ENCODE results near the gene KLHL2.
A peak's percentile ranks its signal among the peaks of the same experiment; 100 is the strongest.
"Not testable (repeated sequence)": the region's sequence is repeated elsewhere in the genome, so short reads cannot be mapped to it uniquely, and the experiment has no call there.

Gene KLHL2

DNA sequence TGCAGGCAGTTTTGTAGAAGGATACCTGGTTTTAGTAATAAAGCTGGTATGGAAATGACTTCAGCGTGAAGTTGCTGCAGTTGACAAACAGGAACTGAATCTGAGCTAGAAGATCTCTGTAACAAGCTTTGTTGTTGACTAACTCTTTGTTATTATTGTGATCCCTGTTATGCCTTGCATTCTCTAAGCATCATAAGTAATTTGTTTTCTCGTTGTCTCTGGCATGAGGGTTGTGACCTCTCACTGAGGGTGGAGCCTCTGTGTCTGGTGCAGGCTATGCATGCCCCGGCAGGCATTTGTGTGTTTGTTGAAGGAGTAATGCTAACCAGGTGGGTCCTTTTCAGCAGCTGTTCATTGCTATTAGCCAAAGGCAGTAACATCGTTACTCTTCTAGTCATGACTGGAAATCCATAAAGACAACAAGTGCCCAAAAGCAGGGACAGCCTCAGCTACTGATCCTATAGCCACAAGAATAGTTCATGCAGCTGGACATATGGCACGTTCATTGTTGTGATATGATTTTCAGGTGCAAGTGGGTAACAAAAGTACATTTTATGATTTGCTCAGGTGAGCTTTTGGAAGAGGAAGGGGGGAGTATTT is 30.8 kb downstream of the KLHL2 start:
- H3K4me1 Mint-ChIP-seq: peaks cover 23% of the 10 kb centered on the region
- H3K9me3 Mint-ChIP-seq, H3K27ac Mint-ChIP-seq, DNase-seq, ATAC-seq, H3K27me3 Mint-ChIP-seq, H3K4me3 Mint-ChIP-seq: not testable (repeated sequence)

DNA sequence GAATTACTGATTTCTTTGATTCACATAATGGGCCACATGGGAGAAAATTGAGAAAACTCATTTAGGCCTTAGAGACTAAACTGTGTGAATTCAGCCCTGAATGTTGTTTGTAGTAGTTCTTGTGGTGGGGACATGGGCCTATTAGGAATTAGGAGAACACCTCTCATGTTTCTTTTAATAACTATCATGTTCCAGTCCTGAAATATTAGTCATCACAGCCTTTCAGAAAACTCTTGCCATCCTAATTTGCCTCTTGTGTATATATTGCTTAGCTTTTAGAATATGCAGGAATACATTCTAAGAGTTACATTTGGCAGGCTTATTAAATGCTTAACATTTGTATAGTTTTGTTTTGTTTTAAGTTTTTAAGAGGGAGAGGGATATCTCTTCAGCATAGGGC is 33.4 kb downstream of the KLHL2 start:
- not testable (repeated sequence) for H3K4me3 Mint-ChIP-seq, H3K9me3 Mint-ChIP-seq, H3K27me3 Mint-ChIP-seq, H3K27ac Mint-ChIP-seq, DNase-seq, ATAC-seq
- peaks cover 20% of the 10 kb centered on the region for H3K4me1 Mint-ChIP-seq

DNA sequence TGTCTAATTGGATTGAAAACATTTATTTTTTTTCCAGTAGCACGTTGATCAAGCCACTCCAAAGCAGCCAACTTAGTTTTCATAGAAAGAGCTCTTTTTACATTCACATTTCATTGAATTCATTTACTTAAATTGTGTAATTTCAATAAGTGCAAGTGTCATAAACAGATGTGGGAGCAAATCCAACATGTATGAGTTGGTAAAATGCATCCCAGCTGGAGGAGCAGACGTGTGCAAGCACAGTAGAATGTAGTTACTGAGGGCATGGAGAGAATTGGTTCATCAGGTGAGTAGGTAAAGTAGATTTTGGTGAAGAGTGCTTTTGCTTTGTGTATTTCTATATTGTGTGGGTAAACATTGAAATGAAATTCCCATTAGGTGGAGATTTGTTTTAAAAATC is 36.8 kb downstream of the KLHL2 start:
- peaks cover 18% of the 10 kb centered on the region for H3K4me1 Mint-ChIP-seq
- ATAC-seq, H3K9me3 Mint-ChIP-seq, DNase-seq, H3K4me3 Mint-ChIP-seq, H3K27me3 Mint-ChIP-seq: not testable (repeated sequence)
- H3K27ac Mint-ChIP-seq: peak overlapping the region in 1 of 2 donors; percentile 27

DNA sequence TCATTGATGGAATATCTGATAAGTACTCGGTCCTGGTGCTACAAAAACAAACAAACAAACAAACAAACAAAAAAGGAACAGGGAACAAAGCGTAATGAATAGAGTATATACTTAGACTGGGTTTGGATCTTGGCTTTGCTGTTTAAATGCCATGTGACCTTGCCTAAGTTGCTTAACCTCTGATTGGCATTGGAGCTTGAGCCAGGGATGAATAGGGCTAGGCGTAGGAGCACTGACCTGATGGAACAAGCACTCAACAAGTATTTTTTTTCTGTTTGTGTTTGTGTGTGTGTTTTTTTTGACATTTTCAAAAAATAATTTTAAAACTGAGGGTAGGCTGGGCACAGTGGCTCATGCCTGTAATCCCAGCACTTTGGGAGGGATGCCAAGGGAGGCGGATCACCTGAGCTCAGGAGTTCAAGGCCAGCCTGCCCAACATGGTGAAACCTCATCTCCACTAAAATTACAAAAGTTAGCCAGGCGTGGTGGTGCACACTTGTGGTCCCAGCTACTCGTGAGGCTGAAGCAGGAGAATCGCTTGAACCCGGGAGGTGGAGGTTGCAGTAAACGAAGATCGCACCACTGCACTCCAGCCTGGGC is 37.3 kb downstream of the KLHL2 start:
- DNase-seq, H3K27me3 Mint-ChIP-seq, ATAC-seq, H3K9me3 Mint-ChIP-seq, H3K4me3 Mint-ChIP-seq: not testable (repeated sequence)
- H3K27ac Mint-ChIP-seq: peak overlapping the region in 1 of 2 donors; percentile 27
- peaks cover 15% of the 10 kb centered on the region for H3K4me1 Mint-ChIP-seq

DNA sequence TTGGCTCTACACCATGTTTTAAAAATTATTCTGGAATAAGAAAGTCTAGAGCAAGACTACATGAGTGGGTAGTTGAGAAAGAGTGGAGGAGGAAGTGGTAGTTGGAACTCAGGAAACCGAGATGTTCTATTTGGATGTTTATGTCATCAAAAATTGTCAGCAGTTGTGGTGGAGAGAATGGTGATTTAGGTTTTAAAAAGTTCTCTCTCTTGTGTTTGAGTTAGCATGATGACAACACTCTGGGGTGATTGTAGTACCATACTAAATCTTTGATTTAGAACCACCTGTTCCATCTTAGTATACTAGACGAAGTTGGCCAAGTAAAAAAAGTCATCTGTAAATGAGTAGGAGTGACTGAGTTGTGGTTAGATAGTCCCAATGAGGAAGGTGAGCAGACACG is 40.7 kb downstream of the KLHL2 start:
- H3K27ac Mint-ChIP-seq: no peak overlapping the region
- peaks cover 7% of the 10 kb centered on the region for H3K4me1 Mint-ChIP-seq
- no peaks in the 10 kb centered on the region for H3K27me3 Mint-ChIP-seq
- no peaks in the 10 kb centered on the region for H3K9me3 Mint-ChIP-seq
- DNase-seq: no peak
- H3K4me3 Mint-ChIP-seq: no peak overlapping the region
- peak; percentile 68 for ATAC-seq

DNA sequence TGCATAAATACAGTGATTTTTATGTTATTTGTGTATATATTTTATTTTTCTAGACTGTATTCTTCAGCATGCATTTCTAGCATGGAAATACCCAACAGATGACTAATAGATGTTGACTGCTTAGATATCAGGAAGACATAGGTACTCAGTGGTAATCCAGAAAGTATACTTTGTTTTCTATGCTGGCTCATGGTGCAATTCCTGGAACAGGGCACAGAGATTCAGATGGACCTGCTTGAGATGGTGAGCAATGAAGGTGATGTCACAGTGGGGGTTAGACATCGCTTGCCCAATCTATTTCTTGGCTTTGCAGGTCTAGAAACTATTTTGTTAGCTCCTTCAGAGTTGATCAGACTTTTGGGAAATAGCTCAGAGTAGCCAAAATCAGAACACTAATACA is 41.5 kb downstream of the KLHL2 start:
- not testable (repeated sequence) for H3K9me3 Mint-ChIP-seq, H3K27me3 Mint-ChIP-seq
- peak overlapping the region in 1 of 2 donors; percentile 82 for H3K27ac Mint-ChIP-seq
- DNase-seq: peak in 1 of 2 donors; percentile 44
- H3K4me3 Mint-ChIP-seq: peak overlapping the region; percentile 2 to 65
- H3K4me1 Mint-ChIP-seq: peaks cover 10% of the 10 kb centered on the region
- peak; percentile 90 for ATAC-seq

GRCh38 chr4:165254771-165255170 is 47.4 kb downstream of the KLHL2 start:
- not testable (repeated sequence) for ATAC-seq, H3K9me3 Mint-ChIP-seq, H3K4me3 Mint-ChIP-seq, DNase-seq, H3K27me3 Mint-ChIP-seq
- Mint-ChIP-seq H3K4me1 (peaks cover 52% of the 10 kb centered on the region), H3K27ac (peak overlapping the region in 1 of 2 donors; percentile 19)

GRCh38 chr4:165255439-165255838 is 48.1 kb downstream of the KLHL2 start:
- peak overlapping the region; percentile 63 to 71 for H3K4me3 Mint-ChIP-seq
- H3K27me3 Mint-ChIP-seq, H3K9me3 Mint-ChIP-seq: not testable (repeated sequence)
- DNase-seq (peak; percentile 59 to 83), ATAC-seq (peak; percentile 97)
- peaks cover 54% of the 10 kb centered on the region for H3K4me1 Mint-ChIP-seq
- H3K27ac Mint-ChIP-seq: peak overlapping the region; percentile 94 to 96

- H3K27me3 Mint-ChIP-seq, H3K9me3 Mint-ChIP-seq: not testable (repeated sequence)
- peak overlapping the region; percentile 94 to 96 for H3K27ac Mint-ChIP-seq
- peaks cover 54% of the 10 kb centered on the region for H3K4me1 Mint-ChIP-seq
- ATAC-seq: peak; percentile 76
- H3K4me3 Mint-ChIP-seq: peak overlapping the region; percentile 63 to 71
- peak in 1 of 2 donors; percentile 40 for DNase-seq
Measured at GRCh38 chr4:165256074-165256659, 48.8 kb downstream of the KLHL2 start.

DNA sequence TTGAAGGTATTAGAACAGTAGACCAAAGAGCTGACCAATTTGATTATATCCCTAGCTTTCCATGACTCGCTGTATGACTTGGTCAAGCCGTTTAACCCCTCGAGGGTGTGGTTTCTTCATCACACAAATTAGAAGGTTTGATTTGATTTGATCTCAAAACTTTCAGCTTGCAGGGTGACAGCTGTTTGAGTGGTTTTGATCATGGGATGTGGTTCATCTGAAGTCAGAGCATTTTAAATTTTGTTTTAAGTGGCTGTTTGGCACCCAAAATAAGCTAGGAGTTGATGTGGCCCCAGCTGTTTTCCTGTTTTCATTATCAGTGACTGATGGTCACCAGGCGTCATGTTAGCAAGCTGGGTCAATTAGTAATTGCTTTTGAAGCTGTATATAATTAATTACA is 52.4 kb downstream of the KLHL2 start:
- Mint-ChIP-seq H3K4me3 (peak overlapping the region; percentile 18 to 41), H3K27ac (peak overlapping the region in 1 of 2 donors; percentile 83), H3K4me1 (peaks cover 45% of the 10 kb centered on the region)
- ATAC-seq: peak; percentile 27
- not testable (repeated sequence) for H3K9me3 Mint-ChIP-seq, H3K27me3 Mint-ChIP-seq
- peak in 1 of 2 donors; percentile 18 for DNase-seq

DNA sequence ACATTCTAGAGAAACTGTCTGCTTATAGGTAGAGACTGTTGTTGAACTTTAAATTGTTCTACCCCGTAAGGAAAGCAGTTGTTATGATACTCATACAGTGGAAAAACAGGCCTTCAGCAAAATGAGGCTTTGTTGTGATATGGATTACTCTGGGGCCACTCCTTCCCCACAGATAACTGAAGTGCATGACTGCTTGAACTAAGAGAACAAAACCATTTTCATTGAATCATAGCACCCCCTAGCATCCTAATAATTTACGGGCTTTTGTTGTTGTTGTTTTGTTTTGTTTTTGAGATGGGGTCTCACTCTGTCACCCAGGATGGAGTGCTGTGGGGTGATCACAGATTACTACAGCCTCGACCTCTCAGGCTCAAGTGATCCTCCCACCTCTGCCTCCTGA is 54.9 kb downstream of the KLHL2 start:
- ATAC-seq, H3K9me3 Mint-ChIP-seq, DNase-seq, H3K4me3 Mint-ChIP-seq, H3K27me3 Mint-ChIP-seq: not testable (repeated sequence)
- H3K27ac Mint-ChIP-seq: peak overlapping the region; percentile 7 to 74
- H3K4me1 Mint-ChIP-seq: peaks cover 23% of the 10 kb centered on the region

GRCh38 chr4:165263466-165263865 is 56.1 kb downstream of the KLHL2 start:
- not testable (repeated sequence) for H3K27ac Mint-ChIP-seq, H3K4me3 Mint-ChIP-seq, H3K9me3 Mint-ChIP-seq, ATAC-seq, DNase-seq, H3K27me3 Mint-ChIP-seq
- H3K4me1 Mint-ChIP-seq: peaks cover 18% of the 10 kb centered on the region

DNA sequence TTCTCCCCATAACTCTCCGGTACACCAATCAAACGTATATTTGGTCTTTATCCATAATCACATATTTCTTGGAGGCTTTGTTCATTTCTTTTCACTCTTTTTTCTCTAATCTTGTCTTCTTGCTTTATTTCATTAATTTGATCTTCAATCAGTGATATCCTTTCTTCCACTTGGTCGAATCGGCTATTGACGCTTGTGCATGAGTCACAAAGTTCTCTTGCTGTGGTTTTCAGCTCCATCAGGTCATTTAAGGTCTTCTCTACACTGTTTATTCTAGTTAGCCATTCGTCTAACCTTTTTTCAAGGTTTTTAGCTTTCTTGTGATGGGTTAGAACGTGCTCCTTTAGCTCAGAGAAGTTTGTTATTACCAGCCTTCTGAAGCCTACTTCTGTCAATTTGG is 62.6 kb downstream of the KLHL2 start:
- ATAC-seq, H3K9me3 Mint-ChIP-seq, H3K27me3 Mint-ChIP-seq, DNase-seq, H3K4me3 Mint-ChIP-seq: not testable (repeated sequence)
- H3K4me1 Mint-ChIP-seq: peaks cover 27% of the 10 kb centered on the region
- H3K27ac Mint-ChIP-seq: peak overlapping the region in 1 of 2 donors; percentile 15

- not testable (repeated sequence) for H3K4me3 Mint-ChIP-seq, H3K27ac Mint-ChIP-seq, H3K27me3 Mint-ChIP-seq
Measured at GRCh38 chr4:165273443-165273842, 66.1 kb downstream of the KLHL2 start.

GRCh38 chr4:165275357-165275756 is 68.0 kb downstream of the KLHL2 start:
- H3K9me3 Mint-ChIP-seq, H3K4me3 Mint-ChIP-seq, ATAC-seq, H3K27ac Mint-ChIP-seq, H3K4me1 Mint-ChIP-seq, DNase-seq, H3K27me3 Mint-ChIP-seq: not testable (repeated sequence)

More at GRCh38 chr4:165273443-165273842, 66.1 kb downstream of the KLHL2 start:
- H3K9me3 Mint-ChIP-seq, ATAC-seq, DNase-seq: not testable (repeated sequence)
- peaks cover 20% of the 10 kb centered on the region for H3K4me1 Mint-ChIP-seq

DNA sequence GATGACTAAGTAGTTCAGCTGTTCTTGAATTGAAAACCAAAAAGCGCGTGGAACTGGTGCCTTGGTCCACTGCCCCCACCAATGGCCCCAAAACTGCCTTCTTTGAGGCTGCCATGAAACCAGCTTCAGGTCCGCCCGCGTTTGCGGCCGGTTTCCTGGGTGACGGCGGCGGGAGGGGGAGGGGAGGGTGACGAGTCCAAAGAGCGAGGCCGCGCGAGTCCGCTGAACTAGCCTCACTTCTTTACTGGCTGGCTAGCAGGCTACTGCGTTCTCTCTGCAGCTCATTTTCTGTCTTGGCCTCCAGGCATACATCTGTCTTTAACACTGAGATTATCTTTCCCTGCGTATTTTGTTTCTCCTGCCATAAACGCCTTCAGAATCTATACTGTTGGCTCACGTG is 72.2 kb downstream of the KLHL2 start:
- not testable (repeated sequence) for H3K27me3 Mint-ChIP-seq

More for the DNA sequence above, 72.2 kb downstream of the KLHL2 start:
- not testable (repeated sequence) for H3K4me3 Mint-ChIP-seq, H3K27ac Mint-ChIP-seq, H3K4me1 Mint-ChIP-seq, DNase-seq, ATAC-seq
- H3K9me3 Mint-ChIP-seq: peaks cover 3 to 16% of the 10 kb centered on the region in 2 donors

All from stimulated activated naive CD8-positive, alpha-beta T cell treated with anti-CD3 and anti-CD28 coated beads, Interleukin-15, amount 100 ng/mL, for 72 hours (primary cell).